Activated naive CD4-positive, alpha-beta T cell treated with anti-CD3 and anti-CD28 coated beads, Interleukin-2, amount 50 U/mL, for 16 hours (primary cell): ENCODE results near the gene AKR1D1.
"Not testable (repeated sequence)": the region's sequence is repeated elsewhere in the genome, so short reads cannot be mapped to it uniquely, and the experiment has no call there.

ENCODE experiments used
- DNase-seq: peaks from one replicate; pipeline ENCODE4 v3.0.0-alpha.2; 2020

The AKR1D1 gene

DNA sequence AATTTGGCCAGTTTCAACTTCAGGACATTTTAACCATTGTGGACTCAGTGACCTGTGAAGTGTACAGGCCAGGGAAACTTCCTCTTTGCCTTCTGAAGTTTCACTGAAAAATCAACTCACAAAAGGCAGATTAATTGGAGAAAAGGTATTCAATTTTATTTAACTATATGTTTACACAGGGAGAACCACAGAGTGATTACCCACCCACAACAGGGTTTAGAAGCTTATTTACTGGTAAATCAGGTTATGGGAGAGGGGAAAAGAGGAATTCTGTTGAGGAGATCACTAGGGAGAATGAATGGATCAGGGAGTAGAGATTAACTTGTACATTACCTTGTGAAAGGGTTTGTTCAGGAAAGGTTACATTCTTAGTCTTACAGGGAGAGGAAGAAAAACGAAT lies 1.7 kb upstream of the AKR1D1 start:
- no peak for DNase-seq

DNA sequence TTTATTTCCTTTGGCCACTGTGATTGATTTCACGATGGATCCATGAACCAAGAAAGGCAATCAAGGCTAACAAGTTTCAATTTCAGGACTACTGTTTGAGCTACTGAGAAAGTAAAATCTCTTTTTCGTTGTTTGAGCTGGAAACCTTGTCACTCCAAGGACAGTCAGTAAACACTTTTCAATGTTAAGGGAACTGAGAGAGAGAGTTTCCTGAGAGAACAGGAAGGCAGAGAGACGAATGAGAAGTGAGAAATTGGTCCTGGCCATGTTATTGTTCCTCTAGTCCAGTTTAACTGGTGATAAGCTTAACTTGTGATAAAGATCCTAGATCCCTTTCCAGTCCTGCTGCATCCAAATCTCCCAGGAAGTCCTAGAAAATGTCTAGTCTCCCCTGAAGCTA lies 909 bp upstream of the AKR1D1 start:
- no peak for DNase-seq

DNA sequence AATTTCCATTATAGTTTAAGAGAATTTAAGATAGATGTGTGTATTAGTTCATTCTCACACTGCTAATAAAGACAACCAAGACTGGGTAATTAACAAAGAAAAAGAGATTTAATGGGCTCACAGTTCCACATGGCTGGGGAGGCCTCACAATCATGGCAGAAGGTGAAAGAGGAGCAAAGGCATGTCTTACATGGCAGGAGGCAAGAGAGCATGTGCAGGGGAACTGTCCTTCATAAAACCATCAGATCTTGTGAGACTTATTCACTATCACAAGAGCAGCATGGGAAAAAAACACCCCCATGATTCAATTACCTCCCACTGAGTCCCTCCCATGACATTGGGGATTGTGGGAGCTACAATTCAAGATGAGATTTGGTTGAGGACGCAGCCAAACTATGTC lies 473 bp upstream of the AKR1D1 start:
- not testable (repeated sequence) for DNase-seq

DNA sequence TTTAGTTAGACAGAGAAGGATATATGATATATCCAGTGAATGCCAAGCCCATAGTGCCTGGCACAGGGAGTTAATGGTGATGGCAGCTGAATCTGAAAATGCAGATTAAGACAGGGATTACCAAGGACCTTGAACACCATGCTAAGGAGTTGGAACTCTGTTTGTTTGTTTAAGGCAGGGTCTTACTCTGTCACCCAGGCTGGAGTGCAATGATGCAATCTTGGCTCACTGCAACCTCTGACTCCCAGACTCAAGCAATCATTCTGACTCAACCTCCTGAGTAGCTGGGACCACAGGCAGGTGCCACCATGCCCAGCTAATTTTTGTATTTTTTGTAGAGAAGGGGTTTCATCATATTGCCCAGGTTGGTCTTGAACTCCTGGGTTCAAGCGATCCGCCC lies 1.6 kb downstream of the AKR1D1 start:
- no peak for DNase-seq

DNA sequence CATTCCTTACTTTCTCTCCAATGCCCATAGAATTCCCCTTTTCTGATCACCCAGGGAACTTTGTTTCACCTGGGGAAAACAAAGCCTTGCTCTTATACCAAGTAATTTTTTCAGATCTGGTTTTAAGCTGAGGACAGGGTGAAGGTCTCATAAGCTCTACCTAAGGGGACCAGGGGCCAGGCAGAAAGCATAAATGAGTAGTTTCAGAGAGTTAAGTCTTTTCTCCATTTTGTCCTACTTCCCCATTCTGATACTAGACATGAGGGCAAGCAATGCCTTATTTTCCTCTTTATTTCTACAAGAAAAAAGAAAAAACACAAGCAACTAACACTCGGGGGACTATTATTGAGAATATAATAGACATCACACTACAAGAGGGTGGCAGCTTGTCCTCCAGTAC lies 2.9 kb downstream of the AKR1D1 start:
- DNase-seq, result no peak

DNA sequence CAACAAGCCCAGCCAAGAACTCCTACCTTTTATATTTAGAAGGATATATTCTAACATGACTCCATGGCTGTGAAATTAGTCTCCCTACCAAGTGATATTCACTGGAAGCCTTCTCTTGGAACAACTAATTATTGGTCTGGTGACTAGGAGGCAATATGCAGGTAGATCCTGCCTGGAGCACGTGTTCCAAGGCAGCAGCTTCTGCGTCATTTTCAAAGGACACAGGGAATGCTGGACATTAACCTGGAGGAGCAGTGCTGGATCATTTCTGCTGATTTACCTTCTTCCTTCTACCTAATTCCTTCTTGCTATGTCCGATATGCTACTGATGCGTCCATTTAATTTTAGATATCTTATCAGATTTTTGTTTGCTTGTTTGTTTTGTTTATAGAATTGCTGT lies 5.6 kb downstream of the AKR1D1 start:
- DNase-seq, result no peak

DNA sequence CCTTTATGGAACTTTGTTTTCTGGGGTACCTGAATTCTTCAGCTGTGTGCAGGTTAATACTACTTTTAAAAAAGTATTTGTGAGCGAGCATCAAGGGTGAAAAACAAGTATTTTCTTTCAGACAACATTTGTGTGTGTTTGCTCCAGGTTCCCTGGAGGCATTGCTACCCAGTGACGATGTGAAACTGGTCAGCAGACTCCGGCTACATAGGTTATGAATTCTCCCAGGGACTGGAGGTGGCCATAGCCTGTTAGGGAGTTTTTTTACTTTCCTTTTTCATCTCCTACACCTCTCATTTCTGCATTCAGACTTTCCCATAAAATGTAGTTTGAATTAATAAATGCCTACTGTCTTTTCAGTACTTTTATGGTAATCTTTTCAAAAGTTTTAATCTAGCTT lies 7.6 kb downstream of the AKR1D1 start:
- DNase-seq, result no peak

DNA sequence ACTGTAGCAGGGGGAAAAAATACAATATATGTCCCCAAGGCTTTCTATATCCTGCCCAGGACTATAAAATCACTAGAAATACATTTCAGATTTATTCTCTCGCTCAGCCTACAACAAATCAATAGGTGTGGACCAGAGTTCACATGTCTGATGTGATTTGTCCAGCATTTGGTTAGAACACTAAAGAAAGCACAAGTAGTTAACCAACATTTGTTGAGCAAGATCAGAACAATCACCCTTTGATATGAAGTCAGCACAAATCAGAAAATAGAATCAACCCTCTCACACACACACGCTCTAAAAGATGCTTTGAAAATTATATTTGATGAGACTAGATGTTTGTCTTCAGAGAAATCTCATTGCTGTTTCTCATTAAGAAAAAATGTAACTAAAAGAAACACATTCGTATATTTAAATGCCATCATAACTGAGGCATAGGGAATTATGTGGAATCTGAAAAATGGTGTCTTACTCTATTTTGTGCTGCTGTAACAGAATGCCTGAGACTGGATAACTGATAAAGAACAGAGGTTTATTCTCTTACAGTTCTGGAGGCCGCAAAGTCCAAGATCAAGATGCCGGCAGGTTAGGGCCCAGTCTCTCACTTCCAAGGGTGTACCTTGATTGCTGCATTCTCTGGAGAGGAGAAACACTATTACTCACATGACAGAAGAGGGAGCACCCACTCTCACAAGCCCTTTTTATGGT lies 10.5 kb downstream of the AKR1D1 start:
- DNase-seq, result no peak

DNA sequence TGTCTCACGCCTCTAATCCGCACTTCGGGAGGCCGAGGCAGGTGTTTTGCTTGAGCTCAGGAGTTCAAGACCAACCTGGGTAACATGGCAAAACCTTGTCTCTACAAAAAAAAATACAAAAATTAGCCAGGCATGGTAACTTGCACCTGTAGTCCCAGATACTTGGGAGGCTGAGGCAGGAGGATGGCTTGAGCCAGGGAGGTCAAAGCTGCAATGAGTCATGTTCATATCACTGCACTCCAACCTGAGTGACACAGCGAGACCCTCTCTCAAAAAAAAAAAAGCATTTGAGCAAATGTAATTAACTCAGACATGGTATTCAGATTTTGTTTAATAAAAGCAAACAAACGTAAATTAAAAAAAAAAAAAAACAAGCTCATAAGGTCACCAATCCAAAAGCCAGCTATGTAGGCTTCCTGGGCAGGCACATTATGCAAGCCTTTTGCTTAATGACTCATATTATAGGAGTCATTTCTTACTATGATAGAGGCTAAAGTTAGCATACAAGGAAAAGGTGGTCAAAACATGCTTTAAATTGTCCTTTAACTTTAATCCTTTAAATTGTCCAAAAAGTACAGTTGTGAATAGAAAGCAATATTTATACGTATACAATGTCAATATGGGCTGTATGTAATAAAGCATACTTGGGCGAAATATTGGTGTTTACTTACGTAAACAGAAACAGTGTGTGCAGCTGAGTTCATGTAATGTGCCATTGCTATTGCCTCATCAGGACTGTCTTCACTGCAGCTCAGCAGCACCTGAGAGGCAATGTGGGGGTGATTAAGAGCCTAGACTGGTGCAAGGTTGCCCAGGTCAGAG lies 13.0 kb downstream of the AKR1D1 start:
- DNase-seq, result no peak

DNA sequence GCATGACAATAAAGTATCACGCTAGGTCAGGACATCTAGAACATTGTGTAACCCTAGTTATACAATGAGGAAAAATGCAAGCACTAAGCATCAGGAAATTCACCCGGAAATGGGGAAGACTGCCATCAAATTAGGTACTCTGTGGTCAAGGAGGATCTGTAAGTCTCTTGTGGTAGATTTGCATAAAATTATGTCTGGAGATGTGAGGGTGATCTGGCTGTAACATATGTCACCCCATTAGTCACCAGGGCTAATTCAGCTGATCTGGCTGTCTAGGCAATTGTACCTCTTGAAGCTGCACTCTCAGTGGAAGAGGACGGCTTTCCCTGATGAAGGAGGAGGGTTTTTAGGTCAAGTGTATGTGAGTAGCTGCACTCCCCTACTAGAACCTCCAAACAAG lies 14.8 kb downstream of the AKR1D1 start:
- DNase-seq, result no peak

DNA sequence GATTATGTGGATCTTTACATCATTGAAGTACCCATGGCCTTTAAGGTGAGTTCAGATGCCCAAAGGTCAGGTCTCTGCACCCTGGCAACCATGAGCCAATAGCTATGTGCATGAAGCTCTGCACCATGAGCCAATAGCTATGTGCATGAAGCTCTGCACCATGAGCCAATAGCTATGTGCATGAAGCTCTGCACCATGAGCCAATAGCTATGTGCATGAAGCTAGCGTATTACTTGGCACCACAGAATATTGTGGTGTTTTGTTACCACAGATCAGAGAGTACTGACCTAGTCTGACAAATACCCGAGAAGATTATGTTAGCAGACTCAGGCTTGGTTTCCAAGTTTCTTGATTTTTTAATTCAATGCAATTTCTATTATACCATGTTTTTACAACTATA lies 15.6 kb downstream of the AKR1D1 start:
- DNase-seq, result not testable (repeated sequence)

DNA sequence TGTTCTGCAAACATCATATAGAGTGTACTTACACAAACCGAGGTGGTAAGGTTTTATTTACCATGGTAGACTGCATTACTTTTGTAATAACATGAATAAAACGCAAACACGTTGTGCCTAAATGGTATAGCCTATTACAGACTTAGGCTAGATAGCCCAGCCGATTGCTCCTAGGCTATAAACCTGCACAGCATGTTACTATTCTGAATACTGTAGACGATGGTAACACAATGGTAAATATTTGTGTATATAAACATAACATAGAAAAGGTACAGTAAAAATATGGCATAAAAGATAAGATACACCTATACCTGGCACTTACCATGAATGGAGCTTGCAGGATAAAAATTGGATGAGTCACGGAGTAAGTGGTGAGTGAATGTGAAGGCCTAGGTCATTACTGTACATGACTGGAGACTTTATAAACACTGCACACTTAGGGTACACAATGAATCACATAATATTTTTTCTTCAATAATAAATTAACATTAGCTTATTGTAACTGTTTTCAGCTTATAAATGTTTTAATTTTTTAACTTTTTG lies 16.3 kb downstream of the AKR1D1 start:
- DNase-seq, result no peak

DNA sequence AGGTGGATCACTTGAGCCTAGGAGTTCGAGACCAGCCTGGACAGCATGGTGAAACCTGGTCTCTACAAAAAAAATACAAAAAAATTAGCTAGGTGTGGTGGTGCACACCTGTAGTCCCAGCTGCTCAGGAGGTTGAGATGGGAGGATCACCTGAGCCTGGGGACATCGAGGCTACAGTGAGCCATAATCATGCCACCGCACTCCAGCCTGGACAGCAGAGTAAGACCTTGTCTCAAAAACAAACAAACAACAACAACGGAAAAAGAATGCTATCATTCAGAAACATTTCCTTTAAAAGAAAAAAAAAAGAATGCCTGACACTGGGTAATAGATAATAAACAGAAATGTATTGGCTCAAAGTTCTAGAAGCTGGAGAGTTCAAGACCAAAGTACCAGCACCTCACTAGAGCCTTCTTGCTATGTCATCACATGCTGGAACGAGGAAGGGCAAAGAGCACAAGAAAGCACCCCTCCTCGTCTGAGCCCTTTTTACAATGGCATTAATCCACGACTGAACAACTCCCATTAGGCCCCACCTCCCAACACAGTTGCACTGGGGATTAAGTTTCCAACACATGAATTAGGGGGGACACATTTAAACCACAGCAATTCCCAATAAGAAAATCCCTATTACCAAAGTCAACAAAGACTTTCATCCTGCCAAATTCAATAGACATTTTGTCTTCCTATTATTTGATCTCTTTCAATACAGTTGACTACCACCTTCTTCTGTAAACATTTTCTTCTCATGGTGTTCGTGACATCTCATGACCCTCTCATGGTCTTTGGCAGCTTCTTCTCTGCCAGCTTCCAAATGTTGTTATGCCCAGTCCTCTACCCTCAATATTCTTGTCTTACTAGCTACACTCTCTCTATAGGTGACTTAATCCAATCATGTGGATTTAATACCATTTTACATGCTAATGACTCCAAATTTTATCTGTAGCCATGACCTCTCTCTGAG lies 20.0 kb downstream of the AKR1D1 start:
- no peak for DNase-seq

DNA sequence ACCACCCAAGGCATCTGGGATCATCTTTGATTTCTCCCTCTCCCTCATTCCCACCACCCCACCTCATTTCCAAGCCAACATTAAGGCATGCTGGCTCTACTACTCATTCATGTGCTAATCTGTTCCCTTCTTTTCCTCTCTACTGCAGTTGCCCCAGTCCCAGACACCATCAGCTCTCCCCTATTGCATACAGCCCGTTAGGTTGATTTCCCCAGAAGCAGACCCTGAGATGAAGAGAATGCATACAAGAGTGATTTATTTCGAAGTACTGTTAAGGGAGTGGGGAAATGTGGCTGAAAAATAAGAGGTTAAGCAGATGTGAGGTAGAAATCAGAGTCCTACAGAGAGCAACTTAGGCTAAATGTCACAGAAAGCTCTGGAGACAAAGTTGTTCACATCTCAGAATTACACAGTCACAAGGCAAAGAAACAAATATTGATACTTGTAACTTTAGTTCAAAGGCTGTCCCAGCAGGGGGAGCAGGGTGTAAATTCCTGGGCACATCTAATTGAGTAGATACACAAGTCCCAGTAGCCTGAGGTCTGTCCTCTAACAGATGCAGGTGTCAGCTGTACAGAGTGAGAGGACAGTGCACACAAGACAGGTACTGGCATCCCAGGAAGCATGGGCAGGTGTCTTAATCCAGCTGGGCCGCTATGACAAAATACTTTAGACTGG lies 20.9 kb downstream of the AKR1D1 start:
- no peak for DNase-seq

DNA sequence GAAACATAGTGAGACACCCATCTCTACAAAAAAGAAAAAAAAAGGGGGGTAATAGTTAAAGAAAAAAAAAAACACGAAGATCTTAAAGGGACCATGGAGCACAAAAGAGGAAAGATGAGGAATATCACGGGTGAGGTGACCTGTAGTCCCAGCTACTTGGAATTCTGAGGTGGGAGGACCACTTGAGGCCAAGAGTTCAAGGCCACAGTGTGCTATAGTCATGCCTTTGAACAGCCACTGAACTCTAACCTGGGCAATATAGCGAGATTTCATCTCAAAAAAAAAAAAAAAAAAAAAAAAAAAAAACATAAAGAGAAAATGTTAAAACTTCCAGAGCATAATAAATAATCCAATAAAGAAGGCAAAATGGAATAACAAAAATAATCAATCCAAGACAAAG lies 23.6 kb downstream of the AKR1D1 start:
- no peak for DNase-seq

DNA sequence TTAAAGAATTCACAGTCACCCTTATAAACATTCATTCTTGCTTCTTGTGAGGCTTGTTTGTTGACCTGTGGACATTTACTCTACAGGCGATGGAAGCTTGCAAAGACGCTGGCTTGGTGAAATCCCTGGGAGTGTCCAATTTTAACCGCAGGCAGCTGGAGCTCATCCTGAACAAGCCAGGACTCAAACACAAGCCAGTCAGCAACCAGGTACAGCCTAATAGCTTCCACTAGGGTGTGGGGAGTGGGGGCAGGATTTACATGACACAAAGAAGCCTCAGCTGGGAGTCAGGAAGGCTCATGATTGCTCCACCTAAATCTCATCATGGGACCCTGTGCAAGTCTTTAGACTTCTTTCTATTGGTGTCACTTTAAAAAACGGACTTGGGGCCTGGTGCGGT lies 29.0 kb downstream of the AKR1D1 start:
- no peak for DNase-seq

DNA sequence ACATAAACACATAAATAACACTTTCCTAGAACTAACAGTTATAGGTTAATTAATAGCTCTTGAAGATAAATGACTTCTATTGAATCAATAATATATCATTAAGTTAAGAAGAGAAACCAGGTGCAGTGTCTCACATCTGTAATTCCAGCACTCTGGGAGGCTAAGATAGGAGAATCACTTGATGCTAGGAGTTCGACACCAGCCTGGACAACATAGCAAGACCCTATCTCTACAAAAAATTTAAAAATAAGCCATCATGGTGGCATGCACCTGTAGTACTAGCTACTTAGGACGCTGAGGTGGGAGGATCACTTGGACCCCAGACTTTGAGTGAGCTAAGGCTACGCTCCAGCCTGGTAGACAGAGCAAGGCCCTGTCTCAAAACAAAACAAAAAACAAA lies 38.8 kb downstream of the AKR1D1 start:
- no peak for DNase-seq

DNA sequence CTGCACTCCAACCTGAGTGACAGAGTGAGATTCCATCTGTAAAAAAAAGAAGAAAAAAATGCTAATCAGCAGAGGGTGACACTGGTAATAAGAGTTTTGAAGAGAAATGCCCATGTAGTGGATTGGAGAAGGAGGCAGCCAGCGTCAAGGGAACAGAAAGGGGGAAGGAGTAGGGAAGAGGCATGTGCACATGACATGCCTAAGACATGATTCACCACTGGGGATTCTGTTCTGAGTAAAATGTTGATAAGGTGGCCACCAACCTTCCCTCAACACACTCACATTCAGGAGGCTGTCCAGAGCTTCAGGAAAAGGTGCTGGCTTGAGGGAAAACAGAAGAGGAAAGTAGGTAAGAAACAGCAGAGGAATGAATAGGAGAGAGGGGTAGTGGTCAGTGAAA lies 39.9 kb downstream of the AKR1D1 start:
- DNase-seq, result no peak

DNA sequence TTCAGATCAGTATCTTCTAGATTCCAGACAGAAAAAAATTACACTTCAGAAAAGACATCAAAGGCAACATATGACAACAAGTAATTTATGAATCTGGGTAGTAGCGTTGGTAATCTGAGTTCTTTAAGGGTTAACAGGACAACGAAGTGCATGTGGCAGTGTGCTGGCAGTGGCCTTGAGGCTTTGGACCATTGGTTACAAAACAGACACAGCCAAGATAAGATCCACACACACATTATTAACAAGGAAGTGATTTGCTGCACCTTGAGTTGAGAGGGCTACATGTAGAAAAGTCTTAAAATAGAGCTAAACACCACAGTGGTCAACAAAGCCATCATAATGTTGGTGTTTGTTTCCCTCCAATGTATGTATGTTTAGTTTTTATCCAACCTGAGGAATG lies 40.6 kb downstream of the AKR1D1 start:
- no peak for DNase-seq

DNA sequence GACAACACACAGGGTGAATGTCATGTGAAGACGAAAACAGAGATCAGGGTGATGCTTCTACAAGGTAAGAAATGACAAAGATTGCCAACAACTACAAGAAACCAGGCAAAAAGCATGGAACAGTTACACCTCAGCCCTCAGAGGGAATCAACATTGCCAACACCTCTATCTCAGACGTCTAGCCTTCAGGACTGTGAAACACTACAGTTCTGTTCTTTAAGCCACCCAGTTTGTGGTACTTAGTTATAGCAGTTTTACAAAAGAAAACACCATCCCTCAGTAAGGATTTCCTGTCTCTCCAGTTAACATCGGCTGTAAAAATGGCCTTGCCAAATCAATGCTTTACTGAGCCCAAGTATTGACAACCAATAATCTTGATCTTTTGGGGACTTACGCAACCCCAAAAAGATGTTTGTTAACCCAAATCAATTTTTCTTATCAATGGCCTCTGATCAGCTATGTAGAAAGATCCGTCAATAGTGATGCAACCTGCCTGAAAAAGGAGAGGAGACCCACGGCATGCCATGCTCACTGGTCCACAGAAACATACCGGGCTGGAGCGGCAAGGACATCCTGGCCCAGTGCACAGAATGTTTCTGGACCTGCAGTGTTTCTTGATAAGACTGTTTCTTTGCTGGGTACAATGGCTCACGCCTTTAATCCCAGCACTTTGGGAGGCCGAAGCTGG lies 44.0 kb downstream of the AKR1D1 start:
- no peak for DNase-seq

DNA sequence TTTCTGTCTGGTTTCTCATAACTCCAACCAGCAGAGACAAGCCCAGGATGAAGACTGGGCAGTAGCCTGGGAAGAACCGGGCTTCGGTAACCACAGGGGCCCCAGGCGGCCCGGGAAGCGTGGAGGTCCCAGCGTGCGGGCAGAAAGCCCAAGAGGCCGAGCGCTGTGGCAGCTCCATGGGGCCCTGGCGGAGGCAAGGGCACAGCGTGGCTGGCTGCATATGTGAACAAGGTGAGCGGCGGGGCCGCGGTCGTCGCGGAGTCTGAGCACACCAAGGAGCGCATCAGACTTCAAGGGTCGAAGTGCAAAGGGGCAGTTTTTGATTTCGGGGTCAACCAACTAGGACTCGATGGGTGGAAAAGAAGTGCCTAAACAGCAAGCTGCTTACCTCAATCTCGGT lies 45.9 kb downstream of the AKR1D1 start:
- no peak for DNase-seq

DNA sequence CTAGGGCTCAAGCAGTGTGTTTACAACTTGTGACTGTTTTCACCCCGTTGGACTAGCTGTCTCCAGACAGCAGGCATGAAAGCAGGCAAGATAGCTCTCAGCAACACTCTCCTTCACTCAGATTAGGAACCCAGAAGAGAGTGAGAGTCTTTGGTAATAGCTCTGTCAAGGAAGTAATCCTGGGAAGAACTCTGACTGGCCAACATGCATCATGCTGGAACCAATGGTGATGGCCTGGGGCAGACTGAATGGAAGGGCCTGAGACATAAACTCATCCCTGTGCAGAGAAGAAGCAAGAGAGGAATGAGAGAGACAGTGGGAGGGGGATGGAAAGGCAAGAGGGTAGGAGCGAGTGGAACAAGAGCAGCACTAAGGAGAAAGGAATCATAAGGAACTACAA lies 48.9 kb downstream of the AKR1D1 start:
- DNase-seq, result no peak
